Tibial artery (tissue), 4 donors: Measurements from ENCODE around the gene EHBP1L1.

Experiments
- DNase-seq, 2 donors: peaks; one replicate each; pipeline ENCODE4 v3.0.0-alpha.2; 2019
- H3K27ac ChIP-seq, 2 donors: fragments of 200-600 bp; sonication (generic) in 1 of 2; 1 replicate in 1 of 2; 2 replicates in 1 of 2; pipeline ENCODE4 v1.5.1; 2018 to 2019; ENCODE audit warnings: mild to moderate bottlenecking in 1 of 2
- H3K27me3 ChIP-seq, 2 donors: fragments of 200-600 bp; sonication (generic) in 1 of 2; one replicate each; pipeline versions ENCODE4 v1.5.1 to v1.6.0; 2016 to 2019
- H3K36me3 ChIP-seq, 3 donors: fragments of 200-600 bp; sonication (generic) in 2 of 3; one replicate each; pipeline ENCODE4 v1.5.1; 2016 to 2019; ENCODE audit warnings: mild to moderate bottlenecking in 2 of 3
- H3K4me1 ChIP-seq, 4 donors: fragments of 200-600 bp; sonication (generic) in 2 of 4; 1 replicate in 3 of 4; 2 replicates in 1 of 4; pipeline ENCODE4 v1.5.1; 2016 to 2019
- H3K4me3 ChIP-seq, 2 donors: fragments of 200-600 bp; sonication (generic) in 1 of 2; 1 replicate in 1 of 2; 2 replicates in 1 of 2; pipeline ENCODE4 v1.5.1; 2018 to 2019; ENCODE audit warnings: mild to moderate bottlenecking in 2 of 2
- H3K9me3 ChIP-seq, 3 donors: fragments of 200-600 bp; sonication (generic) in 1 of 3; one replicate each; pipeline ENCODE4 v1.5.1; 2016 to 2019
- intact Hi-C: fragments of 100-400 bp; cut with DNase I; formaldehyde crosslinking; loops from one replicate; pipeline ENCODE4 v1.15.0; 2023; ENCODE audit warnings: low total_unique reads
- TF ChIP-seq, protein P1 (sequence below), 2 experiments: fragments of 200-600 bp in 1 of 2; fragments of 450-650 bp in 1 of 2; IDR thresholded peaks; one replicate each; pipeline ENCODE4 v1.5.1; 2017 to 2019; ENCODE audit warnings: antibody characterized with exemption in 2 of 2, mild to moderate bottlenecking in 1 of 2, moderate library complexity in 1 of 2

EHBP1L1 gene

GRCh38 chr11:65617136-65617850 lies 41.4 kb downstream of the EHBP1L1 start:
- TF ChIP-seq, protein P1, sequence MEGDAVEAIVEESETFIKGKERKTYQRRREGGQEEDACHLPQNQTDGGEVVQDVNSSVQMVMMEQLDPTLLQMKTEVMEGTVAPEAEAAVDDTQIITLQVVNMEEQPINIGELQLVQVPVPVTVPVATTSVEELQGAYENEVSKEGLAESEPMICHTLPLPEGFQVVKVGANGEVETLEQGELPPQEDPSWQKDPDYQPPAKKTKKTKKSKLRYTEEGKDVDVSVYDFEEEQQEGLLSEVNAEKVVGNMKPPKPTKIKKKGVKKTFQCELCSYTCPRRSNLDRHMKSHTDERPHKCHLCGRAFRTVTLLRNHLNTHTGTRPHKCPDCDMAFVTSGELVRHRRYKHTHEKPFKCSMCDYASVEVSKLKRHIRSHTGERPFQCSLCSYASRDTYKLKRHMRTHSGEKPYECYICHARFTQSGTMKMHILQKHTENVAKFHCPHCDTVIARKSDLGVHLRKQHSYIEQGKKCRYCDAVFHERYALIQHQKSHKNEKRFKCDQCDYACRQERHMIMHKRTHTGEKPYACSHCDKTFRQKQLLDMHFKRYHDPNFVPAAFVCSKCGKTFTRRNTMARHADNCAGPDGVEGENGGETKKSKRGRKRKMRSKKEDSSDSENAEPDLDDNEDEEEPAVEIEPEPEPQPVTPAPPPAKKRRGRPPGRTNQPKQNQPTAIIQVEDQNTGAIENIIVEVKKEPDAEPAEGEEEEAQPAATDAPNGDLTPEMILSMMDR (IDR thresholded peaks at IDR 0.05): no peak
- Histone ChIP-seq H3K4me1 (peaks cover 0 to 40% (median 30%) of the 10 kb centered on the region in 4 donors), H3K4me3 (peak overlapping the region in 1 of 2 donors; percentile 98), H3K27ac (no peak overlapping the region), H3K9me3 (no peaks in the 10 kb centered on the region), H3K27me3 (no peaks in the 10 kb centered on the region), H3K36me3 (peaks cover 35 to 66% (median 50%) of the 10 kb centered on the region in 3 donors)
- DNase-seq: peak in 1 of 2 donors; percentile 62
- intact Hi-C loops: loop anchor here (5.0 kb wide), 2 partner anchors 45 to 200 kb away; partner anchors contain the start of gene RELA

- DNase-seq: peak in 1 of 2 donors; percentile 64
- Histone ChIP-seq H3K27me3 (no peaks in the 10 kb centered on the region), H3K4me1 (peaks cover 0 to 31% (median 21%) of the 10 kb centered on the region in 4 donors), H3K9me3 (no peaks in the 10 kb centered on the region), H3K4me3 (no peak overlapping the region), H3K36me3 (peaks cover 40 to 66% (median 57%) of the 10 kb centered on the region in 3 donors), H3K27ac (no peak overlapping the region)
- TF ChIP-seq, protein P1 (IDR thresholded peaks at IDR 0.05): no peak
- intact Hi-C loops: loop anchor here (5.0 kb wide), 2 partner anchors 44 to 199 kb away; partner anchors contain the start of gene RELA
Measured at GRCh38 chr11:65617990-65618751, 42.3 kb downstream of the EHBP1L1 start.

- H3K27me3 ChIP-seq: no peaks in the 10 kb centered on the region
- DNase-seq: peak in 1 of 2 donors; percentile 61
- no peak overlapping the region for H3K4me3 ChIP-seq
- TF ChIP-seq, protein P1 (IDR thresholded peaks at IDR 0.05): no peak
- peaks cover 43 to 71% (median 62%) of the 10 kb centered on the region in 3 donors for H3K36me3 ChIP-seq
- peaks cover 0 to 25% (median 17%) of the 10 kb centered on the region in 4 donors for H3K4me1 ChIP-seq
- intact Hi-C loops: loop anchor here (5.0 kb wide), 2 partner anchors 44 to 199 kb away; partner anchors contain the start of gene RELA
- no peaks in the 10 kb centered on the region for H3K9me3 ChIP-seq
- H3K27ac ChIP-seq: no peak overlapping the region
Measured at GRCh38 chr11:65618763-65619162, 42.9 kb downstream of the EHBP1L1 start.

GRCh38 chr11:65619281-65619928 lies 43.6 kb downstream of the EHBP1L1 start:
- Histone ChIP-seq H3K27me3 (no peaks in the 10 kb centered on the region), H3K9me3 (no peaks in the 10 kb centered on the region), H3K4me3 (no peak overlapping the region), H3K36me3 (peaks cover 43 to 77% (median 68%) of the 10 kb centered on the region in 3 donors), H3K27ac (no peak overlapping the region), H3K4me1 (peaks cover 0 to 25% (median 17%) of the 10 kb centered on the region in 4 donors)
- intact Hi-C loops: loop anchor here (5.0 kb wide), 2 partner anchors 43 to 198 kb away; partner anchors contain the start of gene RELA
- DNase-seq: peak in 1 of 2 donors; percentile 63
- TF ChIP-seq, protein P1 (IDR thresholded peaks at IDR 0.05): no peak

GRCh38 chr11:65620666-65621065 lies 44.8 kb downstream of the EHBP1L1 start:
- H3K36me3 ChIP-seq: peaks cover 52 to 90% (median 81%) of the 10 kb centered on the region in 3 donors
- intact Hi-C loops: no loop called here
- no peaks in the 10 kb centered on the region for H3K9me3 ChIP-seq
- no peaks in the 10 kb centered on the region for H3K27me3 ChIP-seq
- no peak overlapping the region for H3K27ac ChIP-seq
- no peak overlapping the region for H3K4me3 ChIP-seq
- peak in 1 of 2 donors; percentile 66 for DNase-seq
- H3K4me1 ChIP-seq: peaks cover 0 to 25% (median 17%) of the 10 kb centered on the region in 4 donors
- TF ChIP-seq, protein P1 (IDR thresholded peaks at IDR 0.05): no peak
